ENCODE data around the gene E2F4. TPM values are rescaled to one million over a fixed set of nuclear protein-coding genes. Genes with fewer than 3 reads are reported as not detected.

Gene E2F4
- total and polyA plus RNA-seq, 2 of the 13 experiments (the other 11 are each of a cell fraction or from before 2014, with no cell fraction given) = 84.8 to 91.2 TPM

GRCh38 chr16:67247192-67248072 is 55.5 kb downstream of the E2F4 start, which contains the start of gene FHOD1 (continued):
- TF ChIP-seq, protein P1, sequence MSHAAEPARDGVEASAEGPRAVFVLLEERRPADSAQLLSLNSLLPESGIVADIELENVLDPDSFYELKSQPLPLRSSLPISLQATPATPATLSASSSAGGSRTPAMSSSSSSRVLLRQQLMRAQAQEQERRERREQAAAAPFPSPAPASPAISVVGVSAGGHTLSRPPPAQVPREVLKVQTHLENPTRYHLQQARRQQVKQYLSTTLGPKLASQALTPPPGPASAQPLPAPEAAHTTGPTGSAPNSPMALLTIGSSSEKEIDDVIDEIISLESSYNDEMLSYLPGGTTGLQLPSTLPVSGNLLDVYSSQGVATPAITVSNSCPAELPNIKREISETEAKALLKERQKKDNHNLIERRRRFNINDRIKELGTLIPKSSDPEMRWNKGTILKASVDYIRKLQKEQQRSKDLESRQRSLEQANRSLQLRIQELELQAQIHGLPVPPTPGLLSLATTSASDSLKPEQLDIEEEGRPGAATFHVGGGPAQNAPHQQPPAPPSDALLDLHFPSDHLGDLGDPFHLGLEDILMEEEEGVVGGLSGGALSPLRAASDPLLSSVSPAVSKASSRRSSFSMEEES (CRISPR knock-in tag; IDR thresholded peaks at IDR 0.05) = no peak; the same call in 1 of the 2 replicates
- TF ChIP-seq ZNF232 (CRISPR knock-in tag; IDR thresholded peaks at IDR 0.05; ENCODE audit: borderline replicate concordance) = peak; percentile 19; the same call in 1 of the 2 replicates
- TF ChIP-seq HHEX (CRISPR knock-in tag; IDR thresholded peaks at IDR 0.05) = no peak
- no peak for TF ChIP-seq ZNF570 (CRISPR knock-in tag; IDR thresholded peaks at IDR 0.05; ENCODE audit: borderline replicate concordance)
- TF ChIP-seq ZNF337 (CRISPR knock-in tag; IDR thresholded peaks at IDR 0.05; ENCODE audit: borderline replicate concordance, low read depth) = peak; percentile 80
- TF ChIP-seq ZNF17 (CRISPR knock-in tag; IDR thresholded peaks at IDR 0.05) = no peak
- TF ChIP-seq ZNF180 (CRISPR knock-in tag; IDR thresholded peaks at IDR 0.05; ENCODE audit: borderline replicate concordance, low read depth) = no peak
- TF ChIP-seq, protein P2, sequence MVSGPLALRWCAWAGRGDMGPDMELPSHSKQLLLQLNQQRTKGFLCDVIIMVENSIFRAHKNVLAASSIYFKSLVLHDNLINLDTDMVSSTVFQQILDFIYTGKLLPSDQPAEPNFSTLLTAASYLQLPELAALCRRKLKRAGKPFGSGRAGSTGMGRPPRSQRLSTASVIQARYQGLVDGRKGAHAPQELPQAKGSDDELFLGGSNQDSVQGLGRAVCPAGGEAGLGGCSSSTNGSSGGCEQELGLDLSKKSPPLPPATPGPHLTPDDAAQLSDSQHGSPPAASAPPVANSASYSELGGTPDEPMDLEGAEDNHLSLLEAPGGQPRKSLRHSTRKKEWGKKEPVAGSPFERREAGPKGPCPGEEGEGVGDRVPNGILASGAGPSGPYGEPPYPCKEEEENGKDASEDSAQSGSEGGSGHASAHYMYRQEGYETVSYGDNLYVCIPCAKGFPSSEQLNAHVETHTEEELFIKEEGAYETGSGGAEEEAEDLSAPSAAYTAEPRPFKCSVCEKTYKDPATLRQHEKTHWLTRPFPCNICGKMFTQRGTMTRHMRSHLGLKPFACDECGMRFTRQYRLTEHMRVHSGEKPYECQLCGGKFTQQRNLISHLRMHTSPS (CRISPR knock-in tag; IDR thresholded peaks at IDR 0.05; ENCODE audit: low read depth) = peak; percentile 49; the same call in 1 of the 2 replicates
- TF ChIP-seq ZNF780A (CRISPR knock-in tag; IDR thresholded peaks at IDR 0.05) = no peak
- no peak for TF ChIP-seq PHB2 (IDR thresholded peaks at IDR 0.05; ENCODE audit: partially characterized antibody)
- peak; percentile 75; the same call in 1 of the 2 replicates for TF ChIP-seq CCDC6 (CRISPR knock-in tag; IDR thresholded peaks at IDR 0.05)
- TF ChIP-seq, protein P3, sequence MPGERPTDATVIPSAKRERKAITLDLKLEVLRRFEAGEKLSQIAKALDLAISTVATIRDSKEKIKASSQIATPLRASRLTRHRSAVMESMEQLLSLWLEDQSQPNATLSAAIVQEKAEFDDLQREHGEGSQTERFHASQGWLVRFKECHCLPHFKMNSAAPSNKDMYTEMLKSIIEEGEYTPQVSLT (CRISPR knock-in tag; IDR thresholded peaks at IDR 0.05; ENCODE audit: borderline replicate concordance, low read depth) = no peak
- TF ChIP-seq, protein P4, sequence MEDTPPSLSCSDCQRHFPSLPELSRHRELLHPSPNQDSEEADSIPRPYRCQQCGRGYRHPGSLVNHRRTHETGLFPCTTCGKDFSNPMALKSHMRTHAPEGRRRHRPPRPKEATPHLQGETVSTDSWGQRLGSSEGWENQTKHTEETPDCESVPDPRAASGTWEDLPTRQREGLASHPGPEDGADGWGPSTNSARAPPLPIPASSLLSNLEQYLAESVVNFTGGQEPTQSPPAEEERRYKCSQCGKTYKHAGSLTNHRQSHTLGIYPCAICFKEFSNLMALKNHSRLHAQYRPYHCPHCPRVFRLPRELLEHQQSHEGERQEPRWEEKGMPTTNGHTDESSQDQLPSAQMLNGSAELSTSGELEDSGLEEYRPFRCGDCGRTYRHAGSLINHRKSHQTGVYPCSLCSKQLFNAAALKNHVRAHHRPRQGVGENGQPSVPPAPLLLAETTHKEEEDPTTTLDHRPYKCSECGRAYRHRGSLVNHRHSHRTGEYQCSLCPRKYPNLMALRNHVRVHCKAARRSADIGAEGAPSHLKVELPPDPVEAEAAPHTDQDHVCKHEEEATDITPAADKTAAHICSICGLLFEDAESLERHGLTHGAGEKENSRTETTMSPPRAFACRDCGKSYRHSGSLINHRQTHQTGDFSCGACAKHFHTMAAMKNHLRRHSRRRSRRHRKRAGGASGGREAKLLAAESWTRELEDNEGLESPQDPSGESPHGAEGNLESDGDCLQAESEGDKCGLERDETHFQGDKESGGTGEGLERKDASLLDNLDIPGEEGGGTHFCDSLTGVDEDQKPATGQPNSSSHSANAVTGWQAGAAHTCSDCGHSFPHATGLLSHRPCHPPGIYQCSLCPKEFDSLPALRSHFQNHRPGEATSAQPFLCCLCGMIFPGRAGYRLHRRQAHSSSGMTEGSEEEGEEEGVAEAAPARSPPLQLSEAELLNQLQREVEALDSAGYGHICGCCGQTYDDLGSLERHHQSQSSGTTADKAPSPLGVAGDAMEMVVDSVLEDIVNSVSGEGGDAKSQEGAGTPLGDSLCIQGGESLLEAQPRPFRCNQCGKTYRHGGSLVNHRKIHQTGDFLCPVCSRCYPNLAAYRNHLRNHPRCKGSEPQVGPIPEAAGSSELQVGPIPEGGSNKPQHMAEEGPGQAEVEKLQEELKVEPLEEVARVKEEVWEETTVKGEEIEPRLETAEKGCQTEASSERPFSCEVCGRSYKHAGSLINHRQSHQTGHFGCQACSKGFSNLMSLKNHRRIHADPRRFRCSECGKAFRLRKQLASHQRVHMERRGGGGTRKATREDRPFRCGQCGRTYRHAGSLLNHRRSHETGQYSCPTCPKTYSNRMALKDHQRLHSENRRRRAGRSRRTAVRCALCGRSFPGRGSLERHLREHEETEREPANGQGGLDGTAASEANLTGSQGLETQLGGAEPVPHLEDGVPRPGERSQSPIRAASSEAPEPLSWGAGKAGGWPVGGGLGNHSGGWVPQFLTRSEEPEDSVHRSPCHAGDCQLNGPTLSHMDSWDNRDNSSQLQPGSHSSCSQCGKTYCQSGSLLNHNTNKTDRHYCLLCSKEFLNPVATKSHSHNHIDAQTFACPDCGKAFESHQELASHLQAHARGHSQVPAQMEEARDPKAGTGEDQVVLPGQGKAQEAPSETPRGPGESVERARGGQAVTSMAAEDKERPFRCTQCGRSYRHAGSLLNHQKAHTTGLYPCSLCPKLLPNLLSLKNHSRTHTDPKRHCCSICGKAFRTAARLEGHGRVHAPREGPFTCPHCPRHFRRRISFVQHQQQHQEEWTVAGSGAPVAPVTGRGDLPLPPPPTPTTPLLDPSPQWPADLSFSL (CRISPR knock-in tag; IDR thresholded peaks at IDR 0.05) = no peak
- peak; percentile 14 to 72; a peak in 2 of 4 replicates for TF ChIP-seq POLR2A (IDR thresholded peaks at IDR 0.05; ENCODE audit: insufficient read depth in 1 of 2, low read depth in 2 of 2, low read length in 2 of 2)
- no peak for TF ChIP-seq KDM6A (CRISPR knock-in tag; IDR thresholded peaks at IDR 0.05; ENCODE audit: low read depth)
- TF ChIP-seq ZNF792 (CRISPR knock-in tag; IDR thresholded peaks at IDR 0.05) = peak; percentile 69
- peak; percentile 90 for TF ChIP-seq ZFX (CRISPR knock-in tag; IDR thresholded peaks at IDR 0.05; ENCODE audit: low read depth)
- no peak for TF ChIP-seq ZNF121 (CRISPR knock-in tag; IDR thresholded peaks at IDR 0.05)
- TF ChIP-seq ZMAT3 (CRISPR knock-in tag; conservative IDR thresholded peaks at IDR 0.05) = no peak
- 0 out of 2 replicates have a peak, but pooled peaks have one; percentile 53 for TF ChIP-seq HDAC2 (CRISPR knock-in tag; IDR thresholded peaks at IDR 0.05)
